ENCODE data around the gene JAKMIP1. TPM values are rescaled to one million over a fixed set of nuclear protein-coding genes. Genes with fewer than 3 reads are reported as not detected.

The JAKMIP1 gene
- total RNA-seq, 4 donors from 2014 or later: 1.2 to 6.6 TPM; not detected in 2

DNA sequence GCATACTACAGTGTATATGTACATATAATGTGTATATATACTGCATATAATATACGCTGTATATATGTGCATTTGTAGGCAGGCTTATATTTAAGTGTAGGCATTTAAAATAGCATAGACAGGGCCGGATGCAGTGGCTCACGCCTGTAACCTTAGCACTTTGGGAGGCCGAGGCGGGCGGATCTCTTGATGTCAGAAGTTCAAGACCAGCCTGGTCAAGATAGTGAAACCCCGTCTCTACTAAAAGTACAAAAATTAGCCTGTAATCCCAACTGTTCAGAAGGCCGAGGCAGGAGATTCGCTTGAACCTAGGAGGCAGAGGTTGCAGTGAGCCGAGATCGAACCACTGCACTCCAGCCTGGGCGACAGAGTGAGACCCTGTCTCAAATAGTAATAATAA lies 78.4 kb downstream of the JAKMIP1 start:
- H3K4me3 ChIP-seq: no peak overlapping the region
- DNase-seq: no peak
- no peaks in the 10 kb centered on the region for H3K4me1 ChIP-seq
- H3K9me3 ChIP-seq: no peaks in the 10 kb centered on the region
- TF ChIP-seq, protein P1, sequence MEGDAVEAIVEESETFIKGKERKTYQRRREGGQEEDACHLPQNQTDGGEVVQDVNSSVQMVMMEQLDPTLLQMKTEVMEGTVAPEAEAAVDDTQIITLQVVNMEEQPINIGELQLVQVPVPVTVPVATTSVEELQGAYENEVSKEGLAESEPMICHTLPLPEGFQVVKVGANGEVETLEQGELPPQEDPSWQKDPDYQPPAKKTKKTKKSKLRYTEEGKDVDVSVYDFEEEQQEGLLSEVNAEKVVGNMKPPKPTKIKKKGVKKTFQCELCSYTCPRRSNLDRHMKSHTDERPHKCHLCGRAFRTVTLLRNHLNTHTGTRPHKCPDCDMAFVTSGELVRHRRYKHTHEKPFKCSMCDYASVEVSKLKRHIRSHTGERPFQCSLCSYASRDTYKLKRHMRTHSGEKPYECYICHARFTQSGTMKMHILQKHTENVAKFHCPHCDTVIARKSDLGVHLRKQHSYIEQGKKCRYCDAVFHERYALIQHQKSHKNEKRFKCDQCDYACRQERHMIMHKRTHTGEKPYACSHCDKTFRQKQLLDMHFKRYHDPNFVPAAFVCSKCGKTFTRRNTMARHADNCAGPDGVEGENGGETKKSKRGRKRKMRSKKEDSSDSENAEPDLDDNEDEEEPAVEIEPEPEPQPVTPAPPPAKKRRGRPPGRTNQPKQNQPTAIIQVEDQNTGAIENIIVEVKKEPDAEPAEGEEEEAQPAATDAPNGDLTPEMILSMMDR (IDR thresholded peaks at IDR 0.05): no peak
- no peak for TF ChIP-seq POLR2A (IDR thresholded peaks at IDR 0.05)
- no peak overlapping the region for H3K27ac ChIP-seq
- no peaks in the 10 kb centered on the region for H3K36me3 ChIP-seq
- no peaks in the 10 kb centered on the region for H3K27me3 ChIP-seq

DNA sequence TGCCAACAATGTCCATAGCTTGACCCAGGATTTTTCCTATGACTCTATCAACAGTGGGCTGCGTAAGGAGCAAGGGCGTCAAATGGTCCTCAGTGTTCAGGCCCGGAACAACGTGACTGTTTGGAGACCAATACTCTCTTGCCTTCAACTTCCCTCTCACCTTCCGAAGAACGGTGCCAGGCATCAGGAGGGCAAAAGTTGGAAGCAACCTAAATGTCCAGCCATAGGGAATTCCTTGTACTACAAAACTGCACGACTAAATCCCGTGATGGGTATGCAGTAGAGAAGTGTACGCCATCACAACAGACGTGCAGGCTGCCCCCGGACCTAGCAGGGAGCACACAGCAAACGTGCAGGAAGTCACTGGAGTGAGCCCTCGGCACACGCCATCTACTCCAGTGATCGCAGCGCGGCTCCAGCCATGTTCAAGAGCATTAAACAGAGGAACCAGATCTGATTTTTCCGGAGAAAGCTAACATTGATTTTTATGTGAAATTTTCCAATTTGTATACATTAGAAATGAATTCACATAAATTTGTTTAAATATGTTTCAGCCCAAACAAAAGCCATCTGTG lies 79.0 kb downstream of the JAKMIP1 start:
- DNase-seq: no peak
- Histone ChIP-seq H3K9me3 (no peaks in the 10 kb centered on the region), H3K4me1 (no peaks in the 10 kb centered on the region), H3K36me3 (no peaks in the 10 kb centered on the region), H3K27me3 (no peaks in the 10 kb centered on the region), H3K4me3 (no peak overlapping the region), H3K27ac (no peak overlapping the region)
- TF ChIP-seq, protein P1 (IDR thresholded peaks at IDR 0.05): no peak
- no peak for TF ChIP-seq POLR2A (IDR thresholded peaks at IDR 0.05)

DNA sequence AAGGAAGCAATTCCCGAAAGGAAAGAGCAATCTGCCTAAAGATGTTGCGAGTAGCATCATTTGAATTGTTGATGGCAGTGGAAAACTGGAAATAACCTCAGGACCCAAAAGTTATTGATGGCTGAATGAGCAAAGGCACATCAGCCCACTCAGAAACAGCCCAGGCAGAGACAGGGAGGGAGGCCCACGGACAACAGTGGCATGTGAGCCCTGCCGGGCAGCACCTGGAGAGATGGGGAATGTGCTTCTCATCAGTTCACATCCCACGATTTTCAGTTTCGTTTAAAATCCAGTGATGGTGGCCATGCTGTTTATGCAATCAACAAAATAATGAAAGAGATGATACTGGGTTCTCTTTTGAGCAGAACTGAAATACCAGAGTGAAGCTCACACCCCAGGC lies 80.0 kb downstream of the JAKMIP1 start:
- Histone ChIP-seq H3K27ac (no peak overlapping the region), H3K27me3 (no peaks in the 10 kb centered on the region), H3K4me1 (no peaks in the 10 kb centered on the region), H3K36me3 (no peaks in the 10 kb centered on the region), H3K9me3 (no peaks in the 10 kb centered on the region), H3K4me3 (no peak overlapping the region)
- DNase-seq: no peak
- TF ChIP-seq, protein P1 (IDR thresholded peaks at IDR 0.05): no peak
- TF ChIP-seq POLR2A (IDR thresholded peaks at IDR 0.05): no peak

DNA sequence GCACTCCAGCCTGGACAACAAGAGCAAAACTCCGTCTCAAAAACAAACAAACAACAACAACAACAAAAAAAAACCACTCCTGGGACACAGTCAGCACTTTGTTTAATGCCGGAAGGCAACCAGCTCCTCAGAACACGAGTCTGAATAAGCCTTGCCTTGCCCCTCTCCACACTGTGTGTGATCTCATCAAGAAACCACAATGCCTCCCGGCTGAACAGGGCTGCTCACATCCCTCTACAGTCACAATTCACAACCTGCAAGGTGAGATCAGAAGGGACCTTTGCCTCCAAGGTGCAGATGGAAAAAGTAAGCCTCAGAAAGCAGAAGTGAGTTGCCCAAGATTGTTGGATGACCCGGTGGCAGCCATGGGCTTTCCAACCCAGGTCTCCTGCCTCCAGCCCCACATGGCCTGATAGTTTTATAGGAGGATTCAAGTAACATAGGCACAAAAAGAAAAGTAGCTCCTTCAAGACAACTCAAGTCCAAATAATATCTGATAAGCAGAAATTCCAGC lies 80.8 kb downstream of the JAKMIP1 start:
- DNase-seq: peak in 1 of 3 donors; percentile 29
- no peaks in the 10 kb centered on the region for H3K36me3 ChIP-seq
- H3K27ac ChIP-seq: no peak overlapping the region
- H3K4me3 ChIP-seq: no peak overlapping the region
- no peaks in the 10 kb centered on the region for H3K9me3 ChIP-seq
- H3K27me3 ChIP-seq: no peaks in the 10 kb centered on the region
- TF ChIP-seq POLR2A (IDR thresholded peaks at IDR 0.05): no peak
- TF ChIP-seq, protein P1 (IDR thresholded peaks at IDR 0.05): no peak
- H3K4me1 ChIP-seq: no peaks in the 10 kb centered on the region

DNA sequence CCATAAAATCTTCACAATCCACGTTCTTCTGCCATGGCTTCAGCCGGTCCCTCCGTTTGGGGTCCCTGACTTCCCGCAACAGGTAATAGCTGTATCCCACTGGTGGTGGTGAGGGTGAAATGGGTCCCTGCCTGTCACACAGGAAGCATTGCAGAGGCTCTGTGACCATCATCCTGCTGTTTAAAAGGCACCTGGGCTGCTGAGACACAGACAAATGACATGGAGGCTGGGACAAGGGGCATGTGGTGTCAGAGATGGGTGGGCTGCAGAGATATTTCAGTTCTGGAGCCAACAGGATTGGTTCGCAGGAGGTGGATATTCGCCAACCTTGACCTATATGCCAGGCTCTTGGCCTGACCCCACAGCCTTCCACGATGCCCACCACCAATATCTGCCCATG lies 82.1 kb downstream of the JAKMIP1 start:
- Histone ChIP-seq H3K4me3 (no peak overlapping the region), H3K27ac (no peak overlapping the region), H3K27me3 (no peaks in the 10 kb centered on the region), H3K4me1 (no peaks in the 10 kb centered on the region), H3K36me3 (no peaks in the 10 kb centered on the region), H3K9me3 (no peaks in the 10 kb centered on the region)
- TF ChIP-seq, protein P1 (IDR thresholded peaks at IDR 0.05): no peak
- no peak for TF ChIP-seq POLR2A (IDR thresholded peaks at IDR 0.05)
- DNase-seq: peak in 1 of 3 donors; percentile 2
